ENCODE results near the gene OR2Z1.
"Not testable (repeated sequence)": the region's sequence is repeated elsewhere in the genome, so short reads cannot be mapped to it uniquely, and the experiment has no call there.

The OR2Z1 gene

GRCh38 chr19:8700956-8701355, 20.5 kb upstream of the OR2Z1 start:
- no peak for DNase-seq (ENCODE audit: low read depth in 2 of 2)
- no peak overlapping the region for H3K4me3 ChIP-seq (replicated peaks in 1 of 2; ENCODE audit: low read depth in 2 of 2, low read length in 2 of 2)

GRCh38 chr19:8702350-8702749, 19.1 kb upstream of the OR2Z1 start:
- no peak for TF ChIP-seq CTCF (IDR thresholded peaks at IDR 0.05; ENCODE audit: low read depth, low read length)
- H3K4me3 ChIP-seq (replicated peaks in 1 of 2; ENCODE audit: low read depth in 2 of 2, low read length in 2 of 2) = no peak overlapping the region
- DNase-seq (ENCODE audit: low read depth in 2 of 2) = no peak

More at GRCh38 chr19:8700956-8701355, 20.5 kb upstream of the OR2Z1 start:
- no peak for TF ChIP-seq CTCF (IDR thresholded peaks at IDR 0.05; ENCODE audit: low read depth, low read length)

GRCh38 chr19:8703223-8703622, 18.2 kb upstream of the OR2Z1 start:
- no peak overlapping the region for H3K4me3 ChIP-seq (replicated peaks in 1 of 2; ENCODE audit: low read depth in 2 of 2, low read length in 2 of 2)
- no peak for TF ChIP-seq CTCF (IDR thresholded peaks at IDR 0.05; ENCODE audit: low read depth, low read length)
- DNase-seq (ENCODE audit: low read depth in 2 of 2) = no peak

- DNase-seq (ENCODE audit: low read depth in 2 of 2); H3K4me3 ChIP-seq (replicated peaks in 1 of 2; ENCODE audit: low read depth in 2 of 2, low read length in 2 of 2): not testable (repeated sequence)
These were observed 16.1 kb upstream of the OR2Z1 start for GRCh38 chr19:8705304-8705703.

GRCh38 chr19:8705742-8706141, 15.7 kb upstream of the OR2Z1 start:
- no peak for TF ChIP-seq CTCF (IDR thresholded peaks at IDR 0.05; ENCODE audit: low read depth, low read length)
- no peak overlapping the region for H3K4me3 ChIP-seq (replicated peaks in 1 of 2; ENCODE audit: low read depth in 2 of 2, low read length in 2 of 2)
- no peak for DNase-seq (ENCODE audit: low read depth in 2 of 2)

- DNase-seq (ENCODE audit: low read depth in 2 of 2); H3K4me3 ChIP-seq (replicated peaks in 1 of 2; ENCODE audit: low read depth in 2 of 2, low read length in 2 of 2): not testable (repeated sequence)
These were observed 11.1 kb upstream of the OR2Z1 start for GRCh38 chr19:8710337-8710736.

GRCh38 chr19:8722032-8722431, 598 bp downstream of the OR2Z1 start:
- DNase-seq (ENCODE audit: low read depth in 2 of 2) = no peak
- H3K4me3 ChIP-seq (replicated peaks in 1 of 2; ENCODE audit: low read depth in 2 of 2, low read length in 2 of 2) = no peak overlapping the region
- no peak for TF ChIP-seq CTCF (IDR thresholded peaks at IDR 0.05; ENCODE audit: low read depth, low read length)

GRCh38 chr19:8724276-8724675, 2.8 kb downstream of the OR2Z1 start:
- H3K4me3 ChIP-seq (replicated peaks in 1 of 2; ENCODE audit: low read depth in 2 of 2, low read length in 2 of 2) = no peak overlapping the region
- no peak for DNase-seq (ENCODE audit: low read depth in 2 of 2)
- TF ChIP-seq CTCF (IDR thresholded peaks at IDR 0.05; ENCODE audit: low read depth, low read length) = no peak
